HEK293 (cell line): ENCODE results near the gene MYL12A.

Experiments
- CTCF ChIA-PET: fragments of 350-600 bp; formaldehyde crosslinking; extraction: SDS; loops from one replicate; lab custom pipeline; 2021; ENCODE audit warnings: antibody characterized with exemption; lab: Yijun Ruan, JAX
- POLR2A ChIA-PET: fragments of 300-600 bp; formaldehyde crosslinking; extraction: SDS; loops from one replicate; lab custom pipeline; 2020; ENCODE audit warnings: antibody characterized with exemption, inconsistent platforms; lab: Yijun Ruan, JAX
- H3K27ac ChIP-seq: fragments of 200-500 bp; sonication (Bioruptor generic); 2 replicates; pipeline ENCODE4 v1.5.1; 2014; ENCODE audit warnings: low read depth, low read length, control low read depth, inconsistent platforms; ENCODE audit errors: extremely low read depth
- H3K36me3 ChIP-seq, 2 experiments: fragments of 200-500 bp in 1 of 2; sonication (Bioruptor generic) in 1 of 2; 1 replicate in 1 of 2; 2 replicates in 1 of 2; pipeline ENCODE4 v1.5.1; 2014 to 2017; ENCODE audit warnings: inconsistent platforms in 2 of 2, low read length in 2 of 2; ENCODE audit not compliant: control insufficient read depth in 2 of 2, insufficient read depth in 1 of 2
- H3K4me1 ChIP-seq: fragments of 200-500 bp; sonication (Bioruptor generic); 2 replicates; pipeline ENCODE4 v1.5.1; 2014; ENCODE audit warnings: mild to moderate bottlenecking, low read length, inconsistent platforms; ENCODE audit not compliant: control insufficient read depth, insufficient read depth
- H3K4me3 ChIP-seq: 2 replicates; pipeline ENCODE4 v1.5.1; 2011; ENCODE audit warnings: low read depth, mild to moderate bottlenecking, control low read depth, low read length, moderate library complexity
- H3K9me3 ChIP-seq: fragments of 200-500 bp; sonication (Bioruptor generic); 2 replicates; pipeline ENCODE4 v1.5.1; 2014; ENCODE audit warnings: low read depth, low read length, inconsistent platforms; ENCODE audit not compliant: control insufficient read depth, insufficient read depth
- EGR2 ChIP-seq: fragments of 450-650 bp; formaldehyde crosslinking; IDR thresholded peaks from 2 replicates; pipeline ENCODE4 v1.5.1; 2016; ENCODE audit warnings: low read depth, missing biosample characterization, missing genetic modification characterization
- GLI4 ChIP-seq: fragments of 450-650 bp; formaldehyde crosslinking; IDR thresholded peaks from 2 replicates; pipeline ENCODE4 v1.5.1; 2016; ENCODE audit warnings: missing biosample characterization, missing genetic modification characterization
- GLIS1 ChIP-seq: fragments of 450-650 bp; formaldehyde crosslinking; IDR thresholded peaks from 2 replicates; pipeline ENCODE4 v1.5.1; 2016; ENCODE audit warnings: missing biosample characterization, missing genetic modification characterization
- GLIS2 ChIP-seq: fragments of 450-650 bp; formaldehyde crosslinking; IDR thresholded peaks from 2 replicates; pipeline ENCODE4 v1.5.1; 2016; ENCODE audit warnings: missing biosample characterization, missing genetic modification characterization
- HOXC10 ChIP-seq: sonication (generic); formaldehyde crosslinking; IDR thresholded peaks from 2 replicates; pipeline ENCODE4 v1.8.1; 2023; ENCODE audit warnings: mild to moderate bottlenecking, missing genetic modification reagents
- HOXD13 ChIP-seq: sonication (generic); formaldehyde crosslinking; IDR thresholded peaks from 2 replicates; pipeline ENCODE4 v1.8.0; 2022; ENCODE audit warnings: missing genetic modification reagents, borderline replicate concordance
- INSM2 ChIP-seq: fragments of 450-650 bp; formaldehyde crosslinking; IDR thresholded peaks from 2 replicates; pipeline ENCODE4 v1.5.1; 2016; ENCODE audit warnings: missing biosample characterization, missing genetic modification characterization
- KLF10 ChIP-seq: fragments of 450-650 bp; IDR thresholded peaks from 2 replicates; pipeline ENCODE4 v1.5.1; 2018; ENCODE audit warnings: missing biosample characterization, mild to moderate bottlenecking, missing genetic modification characterization
- KLF8 ChIP-seq: fragments of 450-650 bp; formaldehyde crosslinking; IDR thresholded peaks from 2 replicates; pipeline ENCODE4 v1.5.1; 2016; ENCODE audit warnings: missing biosample characterization, missing genetic modification characterization
- OVOL3 ChIP-seq: fragments of 450-650 bp; formaldehyde crosslinking; IDR thresholded peaks from 2 replicates; pipeline ENCODE4 v1.5.1; 2016; ENCODE audit warnings: missing biosample characterization, missing genetic modification characterization
- PRDM1 ChIP-seq: fragments of 450-650 bp; formaldehyde crosslinking; IDR thresholded peaks from 2 replicates; pipeline ENCODE4; 2016; ENCODE audit warnings: missing biosample characterization, missing genetic modification characterization
- SP3 ChIP-seq: fragments of 450-650 bp; formaldehyde crosslinking; IDR thresholded peaks from 2 replicates; pipeline ENCODE4 v1.5.1; 2016; ENCODE audit warnings: missing biosample characterization, missing genetic modification characterization
- TCF7L2 ChIP-seq: IDR thresholded peaks from 2 replicates; pipeline ENCODE4 v1.6.1; 2011; ENCODE audit warnings: low read depth, mild to moderate bottlenecking, inconsistent platforms, low read length, moderate library complexity, borderline replicate concordance
- ZBTB1 ChIP-seq: fragments of 450-650 bp; formaldehyde crosslinking; IDR thresholded peaks from 2 replicates; pipeline ENCODE4 v1.5.1; 2016; ENCODE audit warnings: missing biosample characterization, missing genetic modification characterization
- ZBTB17 ChIP-seq: fragments of 450-650 bp; formaldehyde crosslinking; IDR thresholded peaks from 2 replicates; pipeline ENCODE4 v1.5.1; 2016; ENCODE audit warnings: missing biosample characterization, missing genetic modification characterization
- ZBTB48 ChIP-seq: fragments of 450-650 bp; formaldehyde crosslinking; IDR thresholded peaks from 2 replicates; pipeline ENCODE4 v1.5.1; 2016; ENCODE audit warnings: missing biosample characterization, missing genetic modification characterization
- ZIC2 ChIP-seq: fragments of 450-650 bp; formaldehyde crosslinking; IDR thresholded peaks from 2 replicates; pipeline ENCODE4 v1.5.1; 2016; ENCODE audit warnings: missing biosample characterization, missing genetic modification characterization
- ZNF155 ChIP-seq: fragments of 450-650 bp; formaldehyde crosslinking; IDR thresholded peaks from 2 replicates; pipeline ENCODE4 v1.5.1; 2016; ENCODE audit warnings: missing biosample characterization, missing genetic modification characterization
- ZNF184 ChIP-seq: fragments of 450-650 bp; IDR thresholded peaks from 2 replicates; pipeline ENCODE4 v1.5.1; 2018; ENCODE audit warnings: missing biosample characterization, mild to moderate bottlenecking, missing genetic modification characterization
- ZNF19 ChIP-seq: fragments of 450-650 bp; formaldehyde crosslinking; IDR thresholded peaks from 2 replicates; pipeline ENCODE4; 2016; ENCODE audit warnings: missing biosample characterization, missing genetic modification characterization, low read depth
- ZNF239 ChIP-seq: fragments of 450-650 bp; formaldehyde crosslinking; IDR thresholded peaks from 2 replicates; pipeline ENCODE4 v1.5.1; 2016; ENCODE audit warnings: missing biosample characterization, missing genetic modification characterization
- ZNF302 ChIP-seq: fragments of 450-650 bp; formaldehyde crosslinking; IDR thresholded peaks from 2 replicates; pipeline ENCODE4 v1.5.1; 2016; ENCODE audit warnings: missing biosample characterization, missing genetic modification characterization, low read depth
- ZNF350 ChIP-seq: fragments of 450-650 bp; formaldehyde crosslinking; IDR thresholded peaks from 2 replicates; pipeline ENCODE4 v1.5.0; 2017; ENCODE audit warnings: missing biosample characterization, mild to moderate bottlenecking, missing genetic modification characterization
- ZNF473 ChIP-seq: fragments of 450-650 bp; formaldehyde crosslinking; IDR thresholded peaks from 2 replicates; pipeline ENCODE4 v1.5.1; 2017; ENCODE audit warnings: missing biosample characterization, missing genetic modification characterization
- ZNF501 ChIP-seq: fragments of 450-650 bp; formaldehyde crosslinking; IDR thresholded peaks from 2 replicates; pipeline ENCODE4 v1.5.1; 2016; ENCODE audit warnings: missing biosample characterization, missing genetic modification characterization
- ZNF629 ChIP-seq: fragments of 450-650 bp; formaldehyde crosslinking; IDR thresholded peaks from 2 replicates; pipeline ENCODE4 v1.5.1; 2017; ENCODE audit warnings: missing biosample characterization, missing genetic modification characterization
- ZNF658 ChIP-seq: fragments of 450-650 bp; formaldehyde crosslinking; IDR thresholded peaks from 2 replicates; pipeline ENCODE4; 2016; ENCODE audit warnings: missing biosample characterization, missing genetic modification characterization
- ZSCAN16 ChIP-seq: fragments of 450-650 bp; formaldehyde crosslinking; IDR thresholded peaks from 2 replicates; pipeline ENCODE4 v1.5.1; 2016; ENCODE audit warnings: missing biosample characterization, missing genetic modification characterization
- TF ChIP-seq, protein P1 (sequence below): sonication (generic); formaldehyde crosslinking; IDR thresholded peaks from 2 replicates; pipeline ENCODE4 v1.8.1; 2022; ENCODE audit warnings: mild to moderate bottlenecking, moderate library complexity, missing genetic modification reagents
- TF ChIP-seq, protein P2 (sequence below): fragments of 450-650 bp; formaldehyde crosslinking; conservative IDR thresholded peaks from 2 replicates; pipeline ENCODE4 v1.5.1; 2016; ENCODE audit warnings: low read depth, missing biosample characterization, missing genetic modification characterization

Gene MYL12A

DNA sequence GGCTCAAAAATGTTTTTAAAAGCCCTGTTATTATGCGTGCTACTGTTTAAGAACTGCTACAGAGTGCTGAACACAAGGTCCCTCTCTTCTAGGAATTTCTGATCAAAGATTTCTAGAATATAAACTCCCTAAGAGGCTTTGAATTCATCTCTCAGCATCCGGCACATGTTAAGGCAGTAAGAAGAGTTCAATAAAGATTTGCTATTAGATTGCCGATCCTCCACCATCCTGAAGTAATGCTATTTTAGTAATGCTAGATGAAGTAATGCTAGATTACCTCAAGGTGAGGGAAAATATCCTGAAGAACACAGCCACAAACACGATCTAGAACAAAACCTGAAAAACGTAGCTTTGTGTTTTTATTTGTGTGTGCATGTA lies 13.4 kb downstream of the MYL12A start:
- TF ChIP-seq ZBTB1 (tag by site-specific recombination) (no peak), ZBTB17 (tag by site-specific recombination) (peak; percentile 66)
- Histone ChIP-seq H3K27ac (peak overlapping the region; percentile 97), H3K36me3 (peaks cover 12 to 14% of the 10 kb centered on the region in 2 experiments), H3K4me1 (peaks cover 19% of the 10 kb centered on the region), H3K9me3 (no peaks in the 10 kb centered on the region), H3K4me3 (peak overlapping the region; percentile 80)
- ChIA-PET CTCF (interaction anchor here (0.7 kb wide), 1 partner anchor 21 kb away, joined by 3 read pairs; no protein-coding TSS in a partner anchor), POLR2A (interaction anchor here (0.6 to 1.7 kb wide), 6 partner anchors 10 to 341 kb away, joined by 3 to 11 read pairs (median 6); partner anchors contain the start of gene MYL12A)

DNA sequence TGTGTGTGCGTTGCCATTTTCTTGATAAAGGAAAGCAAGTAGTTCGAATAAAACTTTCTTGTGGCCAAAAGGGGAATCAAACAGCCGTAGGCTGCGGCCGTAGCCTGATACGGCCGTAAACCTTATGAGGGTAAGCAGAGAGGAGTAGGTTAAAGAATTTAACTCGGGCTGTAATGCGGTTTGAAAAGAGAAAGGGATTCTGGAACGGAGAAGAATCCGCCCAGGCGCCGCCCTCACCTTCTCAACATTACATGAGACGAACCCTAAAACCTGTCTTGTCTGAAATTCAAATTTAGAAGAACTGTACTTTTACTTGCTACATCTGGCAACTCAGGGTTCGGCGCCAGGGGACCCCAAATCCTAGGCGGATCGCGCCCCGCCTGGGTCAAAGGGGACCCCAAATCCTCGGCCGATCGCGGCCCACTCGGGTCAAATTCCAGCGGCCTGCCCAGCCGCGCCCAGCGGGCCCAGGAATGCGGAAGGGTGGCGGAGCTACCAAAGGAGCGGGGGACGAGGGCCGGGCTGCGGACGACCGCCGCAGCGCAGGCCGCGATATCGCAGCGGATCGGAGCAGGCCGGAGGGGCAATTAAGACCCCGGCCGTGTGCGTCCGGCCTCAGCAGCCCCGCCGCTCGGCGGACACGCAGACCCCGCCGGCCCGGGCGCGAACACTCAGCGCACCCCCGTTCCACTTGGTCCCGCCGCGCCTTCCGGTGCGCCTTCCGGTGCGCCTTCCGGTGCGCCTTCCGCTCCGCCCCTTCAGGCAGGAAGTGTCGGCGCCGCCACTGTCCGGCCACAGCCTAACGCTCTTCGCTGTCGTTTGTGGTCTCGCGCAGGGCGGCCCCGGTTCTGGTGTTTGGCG lies 14.0 kb downstream of the MYL12A start, which contains the start of gene MYL12B:
Gene MYL12B, plus strand, starts transcription at position 761 of the 861 bp plus-strand sequence. CDS start 10,766 bp downstream, outside the sequence.
- Histone ChIP-seq H3K9me3 (no peaks in the 10 kb centered on the region), H3K4me1 (peaks cover 19% of the 10 kb centered on the region), H3K4me3 (peak within 1 kb of the TSS; percentile 80), H3K36me3 (peaks cover 11 to 12% of the 10 kb centered on the region in 2 experiments; a peak in 2 of 3 replicates), H3K27ac (peak within 1 kb of the TSS; percentile 97)
- CTCF ChIA-PET: interaction anchor here (0.7 kb wide), 1 partner anchor 20 kb away, joined by 3 read pairs; no protein-coding TSS in a partner anchor
- POLR2A ChIA-PET: interaction anchor here (0.6 to 1.7 kb wide), 6 partner anchors 10 to 341 kb away, joined by 3 to 11 read pairs (median 6); partner anchors contain the start of gene MYL12A
- TF ChIP-seq ZSCAN16 (tag by site-specific recombination): no peak
- no peak for TF ChIP-seq HOXC10 (CRISPR knock-in tag)
- TF ChIP-seq KLF10 (tag by site-specific recombination): peak; percentile 84
- TF ChIP-seq ZNF302 (tag by site-specific recombination): no peak
- TF ChIP-seq OVOL3 (tag by site-specific recombination): no peak
- no peak for TF ChIP-seq ZNF155 (tag by site-specific recombination)
- TF ChIP-seq GLIS2 (tag by site-specific recombination): no peak
- TF ChIP-seq ZNF658 (tag by site-specific recombination): no peak
- peak; percentile 74 for TF ChIP-seq ZNF501
- peak; percentile 71; the same call in 1 of the 2 replicates for TF ChIP-seq ZBTB48
- TF ChIP-seq GLIS1 (tag by site-specific recombination): no peak
- no peak for TF ChIP-seq TCF7L2
- no peak for TF ChIP-seq ZNF473 (tag by site-specific recombination)
- TF ChIP-seq ZNF19 (tag by site-specific recombination): no peak
- 0 out of 2 replicates have a peak, but pooled peaks have one; percentile 51 for TF ChIP-seq ZNF239 (tag by site-specific recombination)
- TF ChIP-seq, protein P1, sequence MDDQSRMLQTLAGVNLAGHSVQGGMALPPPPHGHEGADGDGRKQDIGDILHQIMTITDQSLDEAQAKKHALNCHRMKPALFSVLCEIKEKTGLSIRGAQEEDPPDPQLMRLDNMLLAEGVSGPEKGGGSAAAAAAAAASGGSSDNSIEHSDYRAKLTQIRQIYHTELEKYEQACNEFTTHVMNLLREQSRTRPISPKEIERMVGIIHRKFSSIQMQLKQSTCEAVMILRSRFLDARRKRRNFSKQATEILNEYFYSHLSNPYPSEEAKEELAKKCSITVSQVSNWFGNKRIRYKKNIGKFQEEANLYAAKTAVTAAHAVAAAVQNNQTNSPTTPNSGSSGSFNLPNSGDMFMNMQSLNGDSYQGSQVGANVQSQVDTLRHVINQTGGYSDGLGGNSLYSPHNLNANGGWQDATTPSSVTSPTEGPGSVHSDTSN (CRISPR knock-in tag): no peak
- TF ChIP-seq PRDM1 (tag by site-specific recombination): peak; percentile 68
- TF ChIP-seq ZNF350 (tag by site-specific recombination): 0 out of 2 replicates have a peak, but pooled peaks have one; percentile 12
- peak; percentile 52; the same call in 1 of the 2 replicates for TF ChIP-seq ZNF629
- no peak for TF ChIP-seq GLI4 (tag by site-specific recombination)
- TF ChIP-seq, protein P2, sequence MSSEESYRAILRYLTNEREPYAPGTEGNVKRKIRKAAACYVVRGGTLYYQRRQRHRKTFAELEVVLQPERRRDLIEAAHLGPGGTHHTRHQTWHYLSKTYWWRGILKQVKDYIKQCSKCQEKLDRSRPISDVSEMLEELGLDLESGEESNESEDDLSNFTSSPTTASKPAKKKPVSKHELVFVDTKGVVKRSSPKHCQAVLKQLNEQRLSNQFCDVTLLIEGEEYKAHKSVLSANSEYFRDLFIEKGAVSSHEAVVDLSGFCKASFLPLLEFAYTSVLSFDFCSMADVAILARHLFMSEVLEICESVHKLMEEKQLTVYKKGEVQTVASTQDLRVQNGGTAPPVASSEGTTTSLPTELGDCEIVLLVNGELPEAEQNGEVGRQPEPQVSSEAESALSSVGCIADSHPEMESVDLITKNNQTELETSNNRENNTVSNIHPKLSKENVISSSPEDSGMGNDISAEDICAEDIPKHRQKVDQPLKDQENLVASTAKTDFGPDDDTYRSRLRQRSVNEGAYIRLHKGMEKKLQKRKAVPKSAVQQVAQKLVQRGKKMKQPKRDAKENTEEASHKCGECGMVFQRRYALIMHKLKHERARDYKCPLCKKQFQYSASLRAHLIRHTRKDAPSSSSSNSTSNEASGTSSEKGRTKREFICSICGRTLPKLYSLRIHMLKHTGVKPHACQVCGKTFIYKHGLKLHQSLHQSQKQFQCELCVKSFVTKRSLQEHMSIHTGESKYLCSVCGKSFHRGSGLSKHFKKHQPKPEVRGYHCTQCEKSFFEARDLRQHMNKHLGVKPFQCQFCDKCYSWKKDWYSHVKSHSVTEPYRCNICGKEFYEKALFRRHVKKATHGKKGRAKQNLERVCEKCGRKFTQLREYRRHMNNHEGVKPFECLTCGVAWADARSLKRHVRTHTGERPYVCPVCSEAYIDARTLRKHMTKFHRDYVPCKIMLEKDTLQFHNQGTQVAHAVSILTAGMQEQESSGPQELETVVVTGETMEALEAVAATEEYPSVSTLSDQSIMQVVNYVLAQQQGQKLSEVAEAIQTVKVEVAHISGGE: peak; percentile 96
- TF ChIP-seq KLF8 (tag by site-specific recombination): peak; percentile 99
- TF ChIP-seq INSM2 (tag by site-specific recombination): peak; percentile 98
- TF ChIP-seq ZNF184 (tag by site-specific recombination): no peak
- TF ChIP-seq HOXD13: no peak
- TF ChIP-seq SP3 (tag by site-specific recombination): peak; percentile 90
- peak; percentile 32; the same call in 1 of the 2 replicates for TF ChIP-seq ZIC2 (tag by site-specific recombination)
- 0 out of 2 replicates have a peak, but pooled peaks have one; percentile 20 for TF ChIP-seq EGR2 (tag by site-specific recombination)
